AG10803 (cell line): ENCODE data around the gene NFATC2.
A peak's percentile ranks its signal among the peaks of the same experiment; 100 is the strongest.

Experiments
- DNase-seq: peaks from one replicate; pipeline ENCODE4 v3.0.0; 2010; ENCODE audit warnings: low read depth
- H3K4me3 ChIP-seq: 2 replicates; pipeline ENCODE4 v1.5.1; 2011; ENCODE audit warnings: mild to moderate bottlenecking, low read length, control low read depth
- TF ChIP-seq, protein P1 (sequence below): conservative IDR thresholded peaks from 2 replicates; pipeline ENCODE4 v1.5.1; 2011; ENCODE audit warnings: mild to moderate bottlenecking, low read length, control low read depth, inconsistent platforms

Gene NFATC2

GRCh38 chr20:51353491-51353890 is 189.0 kb downstream of the NFATC2 start:
- DNase-seq, result no peak
- TF ChIP-seq, protein P1, sequence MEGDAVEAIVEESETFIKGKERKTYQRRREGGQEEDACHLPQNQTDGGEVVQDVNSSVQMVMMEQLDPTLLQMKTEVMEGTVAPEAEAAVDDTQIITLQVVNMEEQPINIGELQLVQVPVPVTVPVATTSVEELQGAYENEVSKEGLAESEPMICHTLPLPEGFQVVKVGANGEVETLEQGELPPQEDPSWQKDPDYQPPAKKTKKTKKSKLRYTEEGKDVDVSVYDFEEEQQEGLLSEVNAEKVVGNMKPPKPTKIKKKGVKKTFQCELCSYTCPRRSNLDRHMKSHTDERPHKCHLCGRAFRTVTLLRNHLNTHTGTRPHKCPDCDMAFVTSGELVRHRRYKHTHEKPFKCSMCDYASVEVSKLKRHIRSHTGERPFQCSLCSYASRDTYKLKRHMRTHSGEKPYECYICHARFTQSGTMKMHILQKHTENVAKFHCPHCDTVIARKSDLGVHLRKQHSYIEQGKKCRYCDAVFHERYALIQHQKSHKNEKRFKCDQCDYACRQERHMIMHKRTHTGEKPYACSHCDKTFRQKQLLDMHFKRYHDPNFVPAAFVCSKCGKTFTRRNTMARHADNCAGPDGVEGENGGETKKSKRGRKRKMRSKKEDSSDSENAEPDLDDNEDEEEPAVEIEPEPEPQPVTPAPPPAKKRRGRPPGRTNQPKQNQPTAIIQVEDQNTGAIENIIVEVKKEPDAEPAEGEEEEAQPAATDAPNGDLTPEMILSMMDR, result no peak
- no peak overlapping the region for H3K4me3 ChIP-seq

DNA sequence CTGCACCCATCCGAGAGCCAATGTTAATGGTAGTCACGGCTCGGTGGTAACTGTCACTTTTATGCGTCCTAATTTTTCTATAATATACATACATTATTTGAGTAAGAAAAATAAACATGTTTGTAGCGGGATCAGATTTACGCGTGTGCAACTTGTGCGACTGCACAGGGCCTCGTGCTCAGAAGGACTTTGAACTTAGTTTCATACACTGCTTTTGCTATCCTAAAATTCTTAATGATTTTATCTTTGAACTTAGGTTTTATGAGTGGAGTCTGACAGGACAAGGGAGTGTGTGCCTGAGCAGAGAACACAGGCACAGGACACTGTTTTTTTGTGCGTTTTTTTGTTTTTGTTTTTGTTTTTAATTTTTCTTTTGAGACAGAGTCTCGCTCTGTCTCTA is 189.7 kb downstream of the NFATC2 start:
- TF ChIP-seq, protein P1, result no peak
- no peak for DNase-seq
- no peak overlapping the region for H3K4me3 ChIP-seq

GRCh38 chr20:51350941-51351631 is 191.4 kb downstream of the NFATC2 start:
- TF ChIP-seq, protein P1, result no peak
- peak; percentile 57 for DNase-seq
- no peak overlapping the region for H3K4me3 ChIP-seq

GRCh38 chr20:51348876-51349275 is 193.6 kb downstream of the NFATC2 start:
- TF ChIP-seq, protein P1, result no peak
- H3K4me3 ChIP-seq, result no peak overlapping the region
- no peak for DNase-seq

- no peak for DNase-seq
- no peak overlapping the region for H3K4me3 ChIP-seq
- TF ChIP-seq, protein P1, result no peak
Observed at GRCh38 chr20:51347831-51348230, 194.7 kb downstream of the NFATC2 start.

GRCh38 chr20:51346686-51347485 is 195.6 kb downstream of the NFATC2 start:
- H3K4me3 ChIP-seq, result no peak overlapping the region
- peak; percentile 68 for DNase-seq
- TF ChIP-seq, protein P1, result no peak
